AG04450 (cell line): ENCODE results near the gene DEXI. TPM values are rescaled to one million over a fixed set of nuclear protein-coding genes. Genes with fewer than 3 reads are reported as not detected.

Source experiments
- CTCF ChIA-PET: fragments of 300-600, 350-600 bp; formaldehyde crosslinking; extraction: SDS; loops from one replicate; lab custom pipeline; 2022; ENCODE audit warnings: antibody characterized with exemption, inconsistent platforms; lab: Charles Lee
- POLR2A ChIA-PET: fragments of 350-600 bp; formaldehyde crosslinking; extraction: SDS; loops from one replicate; lab custom pipeline; 2021; ENCODE audit warnings: antibody characterized with exemption, inconsistent platforms; lab: Yijun Ruan, JAX
- DNase-seq: peaks from one replicate; pipeline ENCODE4 v3.0.0-alpha.2; 2011; ENCODE audit warnings: low read depth, low spot score
- H3K27ac ChIP-seq: one replicate; pipeline ENCODE4 v1.5.1; 2012; ENCODE audit warnings: low read depth, low read length, control low read depth
- H3K27me3 ChIP-seq: one replicate; pipeline ENCODE4 v1.6.0; 2012; ENCODE audit warnings: low read length; ENCODE audit not compliant: control insufficient read depth, insufficient read depth
- H3K4me3 ChIP-seq: 2 replicates; pipeline ENCODE4 v1.5.1; 2011; ENCODE audit warnings: mild to moderate bottlenecking, low read depth, low read length, control low read depth
- H3K9me3 ChIP-seq: 2 replicates; pipeline ENCODE4 v1.5.1; 2012; ENCODE audit warnings: low read length; ENCODE audit not compliant: control insufficient read depth, insufficient read depth
- CTCF ChIP-seq: IDR thresholded peaks from 2 replicates; pipeline ENCODE4 v1.5.1; 2011; ENCODE audit warnings: low read depth, low read length, control low read depth, inconsistent platforms
- polyA plus RNA-seq: library from polyadenylated mRNA; depleted of rRNA; stranded (reverse); fragments of >200 nt; gene quantifications from 2 replicates; pipeline ENCODE4 v1.2.3, GENCODE V29; 2011

DEXI gene
- polyA plus RNA-seq, 1 experiment = 37.3 TPM

- ChIA-PET POLR2A (interaction anchor here (0.5 to 1.8 kb wide), 2 partner anchors 305 to 416 kb away, joined by 3 to 6 read pairs; partner anchors contain the start of gene SOCS1), CTCF (interaction anchor here (0.7 to 3.8 kb wide), 5 partner anchors 8 to 456 kb away, joined by 3 to 19 read pairs (median 6); partner anchors contain the start of genes DEXI and SOCS1)
- Histone ChIP-seq H3K27me3 (no peaks in the 10 kb centered on the region), H3K9me3 (no peaks in the 10 kb centered on the region), H3K4me3 (no peak overlapping the region), H3K27ac (no peak overlapping the region)
- TF ChIP-seq CTCF = no peak
- DNase-seq = no peak
Measured at GRCh38 chr16:10951026-10951425, 8.8 kb upstream of the DEXI start.

- ChIA-PET CTCF (interaction anchor here (0.5 to 2.5 kb wide), 6 partner anchors 8 to 639 kb away, joined by 3 to 10 read pairs (median 5); partner anchors contain the start of gene DEXI), POLR2A (interaction anchor here (0.5 to 1.8 kb wide), 2 partner anchors 305 to 417 kb away, joined by 3 to 6 read pairs; partner anchors contain the start of gene SOCS1)
- Histone ChIP-seq H3K27ac (peak overlapping the region; percentile 39), H3K4me3 (no peak overlapping the region), H3K9me3 (no peaks in the 10 kb centered on the region), H3K27me3 (no peaks in the 10 kb centered on the region)
- no peak for TF ChIP-seq CTCF
- DNase-seq = no peak
Measured at GRCh38 chr16:10950393-10950792, 8.1 kb upstream of the DEXI start.

- no peak for DNase-seq
- Histone ChIP-seq H3K27me3 (no peaks in the 10 kb centered on the region), H3K9me3 (no peaks in the 10 kb centered on the region; the same call in 1 of the 2 replicates), H3K4me3 (no peak overlapping the region), H3K27ac (no peak overlapping the region)
- POLR2A ChIA-PET = no interaction called here
- no peak for TF ChIP-seq CTCF
- CTCF ChIA-PET = interaction anchor here (0.5 to 2.5 kb wide), 3 partner anchors 10 to 640 kb away, joined by 3 to 10 read pairs (median 3); no protein-coding TSS in a partner anchor
Measured at GRCh38 chr16:10949424-10949970, 7.2 kb upstream of the DEXI start.

GRCh38 chr16:10947211-10947787, 5.0 kb upstream of the DEXI start:
- no peak overlapping the region for H3K27ac ChIP-seq
- no peaks in the 10 kb centered on the region; the same call in 1 of the 2 replicates for H3K9me3 ChIP-seq
- DNase-seq = no peak
- TF ChIP-seq CTCF = no peak
- CTCF ChIA-PET = interaction anchor here (0.6 kb wide), 1 partner anchor 15 kb away, joined by 3 read pairs; no protein-coding TSS in a partner anchor
- POLR2A ChIA-PET = no interaction called here
- no peaks in the 10 kb centered on the region for H3K27me3 ChIP-seq
- H3K4me3 ChIP-seq = no peak overlapping the region

- POLR2A ChIA-PET = interaction anchor here (1.2 kb wide), 1 partner anchor 309 kb away, joined by 3 read pairs; no protein-coding TSS in a partner anchor
Measured at GRCh38 chr16:10946308-10946707, 4.0 kb upstream of the DEXI start.

More at GRCh38 chr16:10946308-10946707, 4.0 kb upstream of the DEXI start:
- no peak for DNase-seq
- TF ChIP-seq CTCF = no peak
- no peaks in the 10 kb centered on the region for H3K27me3 ChIP-seq
- H3K27ac ChIP-seq = no peak overlapping the region
- H3K9me3 ChIP-seq = no peaks in the 10 kb centered on the region; the same call in 1 of the 2 replicates
- peak overlapping the region; percentile 84 for H3K4me3 ChIP-seq
- CTCF ChIA-PET = no interaction called here
